Gastrocnemius medialis (tissue), 4 donors: ENCODE data around the gene TWIST2.

ENCODE experiments used
- CTCF ChIP-seq, 5 experiments: fragments of 450-650 bp in 3 of 5; fragments of 200-600 bp in 2 of 5; sonication (generic) in 2 of 5; IDR thresholded peaks in 4 of 5; conservative IDR thresholded peaks in 1 of 5; 1 replicate in 4 of 5; 2 replicates in 1 of 5; pipeline ENCODE4 v1.5.1; 2016 to 2019; ENCODE audit warnings: antibody characterized with exemption in 5 of 5, mild to moderate bottlenecking in 3 of 5, moderate library complexity in 3 of 5
- POLR2A ChIP-seq, 2 donors: fragments of 450-650 bp; IDR thresholded peaks; one replicate each; pipeline ENCODE4 v1.6.1; 2017; ENCODE audit warnings: antibody characterized with exemption in 2 of 2, mild to moderate bottlenecking in 2 of 2, moderate library complexity in 2 of 2

- TF ChIP-seq CTCF (IDR thresholded peaks at IDR 0.05 in 4 of 5, conservative IDR thresholded peaks at IDR 0.05 in 1 of 5) (no peak), POLR2A (IDR thresholded peaks at IDR 0.05) (no peak)
Measured at GRCh38 chr2:238868616-238869292, 20.9 kb downstream of the TWIST2 start.
